RWPE2 (cell line): ENCODE data around the gene SLC5A11.

ENCODE experiments used
- ATAC-seq: fragments of 200-7000 bp; cut with Tn5 transposase; 3 replicates; pipeline ENCODE4 v1.9.1; 2021; ENCODE audit warnings: low read depth
- DNase-seq: peaks from one replicate; pipeline ENCODE4 v3.0.0-alpha.2; 2020; ENCODE audit warnings: low spot score
- H3K27ac ChIP-seq: fragments of 450-650 bp; 2 replicates; pipeline ENCODE4 v1.5.1; 2017; ENCODE audit warnings: mild to moderate bottlenecking; ENCODE audit not compliant: poor library complexity, severe bottlenecking
- H3K27me3 ChIP-seq: fragments of 250-450 bp; sonication (Bioruptor Pico); 2 replicates; pipeline ENCODE4 v1.5.1; 2021; ENCODE audit warnings: mild to moderate bottlenecking, moderate library complexity; ENCODE audit not compliant: insufficient read depth, poor library complexity, severe bottlenecking
- H3K36me3 ChIP-seq: fragments of 250-450 bp; sonication (Bioruptor Pico); 2 replicates; pipeline ENCODE4 v1.5.1; 2020; ENCODE audit warnings: low read depth, mild to moderate bottlenecking, moderate library complexity
- H3K4me1 ChIP-seq: fragments of 250-450 bp; sonication (Bioruptor Pico); 2 replicates; pipeline ENCODE4 v1.5.1; 2021; ENCODE audit warnings: mild to moderate bottlenecking, moderate library complexity; ENCODE audit not compliant: insufficient read depth, poor library complexity, severe bottlenecking
- H3K4me3 ChIP-seq: fragments of 250-450 bp; sonication (Bioruptor Pico); 2 replicates; pipeline ENCODE4 v1.5.1; 2021; ENCODE audit warnings: mild to moderate bottlenecking, moderate library complexity; ENCODE audit not compliant: severe bottlenecking
- H3K9me3 ChIP-seq: fragments of 250-450 bp; sonication (Bioruptor Pico); 2 replicates; pipeline ENCODE4 v1.5.1; 2021; ENCODE audit warnings: mild to moderate bottlenecking, moderate library complexity; ENCODE audit not compliant: severe bottlenecking
- CTCF ChIP-seq: fragments of 450-650 bp; IDR thresholded peaks from one replicate; pipeline ENCODE4 v1.5.1; 2017; ENCODE audit warnings: mild to moderate bottlenecking, moderate library complexity; ENCODE audit not compliant: poor library complexity, severe bottlenecking

Gene SLC5A11

GRCh38 chr16:24953306-24953705, 107.5 kb downstream of the SLC5A11 start:
- Histone ChIP-seq H3K4me1 (no peaks in the 10 kb centered on the region), H3K27me3 (no peaks in the 10 kb centered on the region), H3K27ac (no peak overlapping the region), H3K36me3 (peaks cover 76% of the 10 kb centered on the region), H3K4me3 (no peak overlapping the region), H3K9me3 (no peaks in the 10 kb centered on the region)
- ATAC-seq (no peak), DNase-seq (no peak)
- TF ChIP-seq CTCF, result no peak

GRCh38 chr16:24953721-24954120, 108.0 kb downstream of the SLC5A11 start:
- no peaks in the 10 kb centered on the region for H3K9me3 ChIP-seq
- H3K36me3 ChIP-seq, result peaks cover 80% of the 10 kb centered on the region
- H3K4me3 ChIP-seq, result no peak overlapping the region
- ATAC-seq (no peak), DNase-seq (no peak)
- H3K4me1 ChIP-seq, result no peaks in the 10 kb centered on the region
- no peak for TF ChIP-seq CTCF
- H3K27ac ChIP-seq, result no peak overlapping the region
- H3K27me3 ChIP-seq, result no peaks in the 10 kb centered on the region

GRCh38 chr16:24954137-24954536, 108.4 kb downstream of the SLC5A11 start:
- Histone ChIP-seq H3K27me3 (no peaks in the 10 kb centered on the region), H3K9me3 (no peaks in the 10 kb centered on the region), H3K4me1 (no peaks in the 10 kb centered on the region), H3K27ac (no peak overlapping the region), H3K36me3 (peaks cover 80% of the 10 kb centered on the region), H3K4me3 (no peak overlapping the region)
- ATAC-seq (no peak), DNase-seq (no peak)
- TF ChIP-seq CTCF, result no peak

GRCh38 chr16:24955975-24956731, 110.4 kb downstream of the SLC5A11 start:
- TF ChIP-seq CTCF, result no peak
- H3K4me1 ChIP-seq, result no peaks in the 10 kb centered on the region
- H3K27me3 ChIP-seq, result no peaks in the 10 kb centered on the region
- no peak for DNase-seq
- no peak overlapping the region for H3K27ac ChIP-seq
- H3K9me3 ChIP-seq, result no peaks in the 10 kb centered on the region
- ATAC-seq, result no peak
- H3K36me3 ChIP-seq, result peaks cover 79% of the 10 kb centered on the region
- H3K4me3 ChIP-seq, result no peak overlapping the region

- DNase-seq (no peak), ATAC-seq (no peak)
- H3K27ac ChIP-seq, result no peak overlapping the region
- no peaks in the 10 kb centered on the region for H3K27me3 ChIP-seq
- no peak overlapping the region for H3K4me3 ChIP-seq
- peaks cover 76% of the 10 kb centered on the region for H3K36me3 ChIP-seq
- TF ChIP-seq CTCF, result no peak
- H3K4me1 ChIP-seq, result no peaks in the 10 kb centered on the region
- H3K9me3 ChIP-seq, result no peaks in the 10 kb centered on the region
Measured at GRCh38 chr16:24957887-24958286, 112.1 kb downstream of the SLC5A11 start.
